Heart right ventricle (tissue), 16 donors: Measurements from ENCODE around the gene FAM184A. TPM values are rescaled to one million over a fixed set of nuclear protein-coding genes. Genes with fewer than 3 reads are reported as not detected.

ENCODE experiments used
- ATAC-seq, 8 donors: fragments of 200-7000 bp; cut with Tn5 transposase; one replicate each; pipeline ENCODE4 v1.9.1; 2020; ENCODE audit warnings: mild to moderate bottlenecking in 8 of 8, moderate library complexity in 8 of 8, moderate number of reproducible peaks in 1 of 8
- DNase-seq, 2 donors: peaks; one replicate each; pipeline ENCODE4 v3.0.0-alpha.2; 2020
- H3K27ac ChIP-seq, 10 donors: fragments of 200-600 bp; sonication (generic) in 2 of 10; one replicate each; pipeline versions ENCODE4 v1.5.0 to v1.8.0; 2020 to 2022; ENCODE audit warnings: mild to moderate bottlenecking in 3 of 10
- H3K27me3 ChIP-seq, 7 donors: fragments of 200-600 bp; one replicate each; pipeline ENCODE4 v1.8.0; 2021 to 2022; ENCODE audit warnings: mild to moderate bottlenecking in 2 of 7
- H3K36me3 ChIP-seq, 9 donors: fragments of 200-600 bp; sonication (generic) in 1 of 9; one replicate each; pipeline versions ENCODE4 v1.5.0 to v1.8.0; 2020 to 2022; ENCODE audit warnings: mild to moderate bottlenecking in 2 of 9
- H3K4me1 ChIP-seq, 9 donors: fragments of 200-600 bp; sonication (generic) in 1 of 9; one replicate each; pipeline versions ENCODE4 v1.5.0 to v1.8.0; 2020 to 2022; ENCODE audit warnings: mild to moderate bottlenecking in 4 of 9
- H3K4me3 ChIP-seq, 10 donors: fragments of 200-600 bp; sonication (generic) in 2 of 10; one replicate each; pipeline versions ENCODE4 v1.5.0 to v1.8.0; 2020 to 2022; ENCODE audit warnings: mild to moderate bottlenecking in 7 of 10, moderate library complexity in 2 of 10
- H3K9me3 ChIP-seq, 11 donors: fragments of 200-600 bp in 10 of 11; sonication (generic) in 2 of 11; one replicate each; pipeline versions ENCODE4 v1.5.0 to v1.8.0; 2013 to 2022; ENCODE audit warnings: mild to moderate bottlenecking in 2 of 11, control low read depth in 1 of 11, moderate library complexity in 1 of 11
- WGBS, 2 donors: extraction: QIAGEN DNeasy Blood & Tissue Kit; methylation state at CpG; one replicate each; pipeline ENCODE4 v1.1.7; 2013; ENCODE audit warnings: inconsistent platforms in 1 of 2; 5-methylcytosine and 5-hydroxymethylcytosine counted together
- intact Hi-C, 10 donors: fragments of 100-400 bp; cut with DNase I; formaldehyde crosslinking; loops; one replicate each; pipeline versions ENCODE4 v1.11.1 to v1.14.2; 2022
- polyA plus RNA-seq, 2 donors: library from polyadenylated mRNA; stranded (reverse); fragments of 200-250 nt; gene quantifications; one replicate each; pipeline ENCODE4 v1.2.3, GENCODE V29; 2013
- total RNA-seq, 10 donors: library from RNA; stranded (reverse); fragmentation: NEBNext Ultra II Directional in 3 of 10; extraction: Animal tissue kit (Norgen Biotek cat#: 25700) in 3 of 10; gene quantifications; one replicate each; pipeline versions ENCODE4 v1.2.1 to v1.2.4, GENCODE V29; 2021 to 2023
- TF ChIP-seq, protein P1 (sequence below), 9 donors: fragments of 200-600 bp; sonication (generic) in 2 of 9; IDR thresholded peaks; one replicate each; pipeline versions ENCODE4 v1.5.0 to v1.8.0; 2021 to 2022; ENCODE audit warnings: antibody characterized with exemption in 9 of 9, mild to moderate bottlenecking in 5 of 9, moderate library complexity in 1 of 9
- donor health status: Arrhythmogenic right ventricular cardiomyopathy.
- donor health status: ischemic (EF 13 %, LVEDD 7.1; RV severe dilation, severe dysfunction).
- donor health status: healthy with polysubstance abuse.
- donor health status: DM: no; HTN: yes; CAD: no.
- donor health status: DM: no; HTN: no; CAD: no.
- donor health status: ischemic (EF 25% LVEDD 6.9; RV normal size, moderate dysfunction).
- donor health status: ischemic (EF 25% LVEDD 5.7; RV mildly dilated, moderate dysfunction).
- donor health status: healthy.
- donor health status: DM: yes; HTN: yes; CAD: no.
- donor health status: Ischemic cardiomyopathy.
- donor health status: ischemic (EF 35%, LVEDD 5.7; RV mildly dilated, moderate dysfunction).
- donor health status: nonischemic (EF 11% LVEDD 7.7; RV severe dilation, severe dysfunction).
- donor health status: DM: yes; HTN: yes; CAD: no.
- donor health status: PGD.
- donor health status: ischemic (EF 29% LVEDD 5.4; RV normal size, mild dysfunction).
- donor health status: nonischemic (EF 23%, LVEDD 6.1; RV moderate dilation, normal function).

The FAM184A gene
- total and polyA plus RNA-seq, 12 donors, result 0.16 to 3.0 (median 0.42) TPM

DNA sequence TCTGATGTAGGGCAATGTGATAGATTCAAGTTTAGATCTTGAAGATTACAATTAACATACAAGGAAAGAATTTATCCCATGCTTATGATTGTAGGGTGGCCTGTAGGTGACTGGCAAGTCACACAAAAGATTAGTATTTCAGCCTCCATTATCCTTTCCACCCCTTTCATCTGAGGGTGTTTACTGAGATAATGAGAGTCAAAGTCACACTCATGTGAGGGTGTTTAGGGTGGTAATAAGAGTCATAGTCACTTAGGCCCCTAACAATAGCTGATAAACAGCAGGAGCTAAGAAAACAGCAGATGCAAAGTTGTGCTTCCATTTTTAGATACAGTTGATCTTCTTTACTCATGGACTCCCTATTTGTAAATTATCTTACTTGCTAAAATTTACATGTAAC lies 11.4 kb downstream of the FAM184A start:
- TF ChIP-seq, protein P1, sequence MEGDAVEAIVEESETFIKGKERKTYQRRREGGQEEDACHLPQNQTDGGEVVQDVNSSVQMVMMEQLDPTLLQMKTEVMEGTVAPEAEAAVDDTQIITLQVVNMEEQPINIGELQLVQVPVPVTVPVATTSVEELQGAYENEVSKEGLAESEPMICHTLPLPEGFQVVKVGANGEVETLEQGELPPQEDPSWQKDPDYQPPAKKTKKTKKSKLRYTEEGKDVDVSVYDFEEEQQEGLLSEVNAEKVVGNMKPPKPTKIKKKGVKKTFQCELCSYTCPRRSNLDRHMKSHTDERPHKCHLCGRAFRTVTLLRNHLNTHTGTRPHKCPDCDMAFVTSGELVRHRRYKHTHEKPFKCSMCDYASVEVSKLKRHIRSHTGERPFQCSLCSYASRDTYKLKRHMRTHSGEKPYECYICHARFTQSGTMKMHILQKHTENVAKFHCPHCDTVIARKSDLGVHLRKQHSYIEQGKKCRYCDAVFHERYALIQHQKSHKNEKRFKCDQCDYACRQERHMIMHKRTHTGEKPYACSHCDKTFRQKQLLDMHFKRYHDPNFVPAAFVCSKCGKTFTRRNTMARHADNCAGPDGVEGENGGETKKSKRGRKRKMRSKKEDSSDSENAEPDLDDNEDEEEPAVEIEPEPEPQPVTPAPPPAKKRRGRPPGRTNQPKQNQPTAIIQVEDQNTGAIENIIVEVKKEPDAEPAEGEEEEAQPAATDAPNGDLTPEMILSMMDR (IDR thresholded peaks at IDR 0.05), result no peak
- H3K36me3 ChIP-seq, result no peaks in the 10 kb centered on the region
- no peak overlapping the region for H3K4me3 ChIP-seq
- DNase-seq (no peak), ATAC-seq (no peak)
- H3K27ac ChIP-seq, result no peak overlapping the region
- no peaks in the 10 kb centered on the region for H3K9me3 ChIP-seq
- intact Hi-C loops, result no loop called here
- H3K27me3 ChIP-seq, result no peaks in the 10 kb centered on the region
- no peaks in the 10 kb centered on the region for H3K4me1 ChIP-seq

DNA sequence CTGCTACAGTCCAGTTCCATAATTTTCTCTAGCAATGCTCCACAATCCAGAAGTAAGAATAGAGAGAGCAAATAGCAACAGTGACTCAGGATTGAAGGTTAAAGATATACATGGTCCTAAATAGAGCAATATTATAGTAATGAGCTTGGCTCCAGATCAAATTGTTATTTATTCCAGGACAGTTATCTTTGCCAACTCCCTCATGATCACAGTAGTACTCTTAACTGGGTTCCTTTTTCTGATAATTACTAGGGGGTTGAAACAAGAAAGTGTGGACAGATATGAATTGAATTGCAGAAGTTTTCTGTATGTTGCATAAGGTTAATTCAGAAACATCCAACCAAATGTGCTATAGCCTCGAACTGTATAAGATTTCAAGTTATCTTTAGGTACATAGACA lies 11.9 kb downstream of the FAM184A start:
- 68 to 79% methylated on average over 1 of the region's 1 CpG for WGBS, 2 donors

DNA sequence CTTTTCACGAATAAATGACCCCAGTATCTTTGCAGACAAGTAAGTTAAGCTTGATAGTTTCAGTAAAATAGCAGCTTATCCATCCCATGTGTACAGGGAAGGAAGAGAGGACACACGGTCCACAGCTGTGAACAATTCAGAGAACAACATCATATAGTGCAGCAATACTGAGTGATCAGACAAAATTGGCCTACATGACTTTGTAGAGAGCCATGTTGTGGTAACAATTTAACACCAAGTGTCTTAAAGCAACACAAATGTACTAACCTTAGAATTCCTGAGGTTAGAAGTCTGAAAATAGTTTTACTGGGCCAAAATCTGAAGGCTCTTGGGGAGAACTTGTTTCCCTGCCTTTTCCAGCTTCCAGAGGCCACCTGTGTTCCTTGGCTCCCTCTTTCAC lies 12.5 kb downstream of the FAM184A start:
- Histone ChIP-seq H3K27me3 (no peaks in the 10 kb centered on the region), H3K27ac (no peak overlapping the region), H3K4me1 (no peaks in the 10 kb centered on the region), H3K4me3 (no peak overlapping the region), H3K9me3 (no peaks in the 10 kb centered on the region), H3K36me3 (no peaks in the 10 kb centered on the region)
- DNase-seq (no peak), ATAC-seq (no peak)
- WGBS, 2 donors, result 72 to 74% methylated on average over 2 of the region's 2 CpGs
- intact Hi-C loops, result no loop called here
- TF ChIP-seq, protein P1 (IDR thresholded peaks at IDR 0.05), result no peak

More for the DNA sequence above, 11.9 kb downstream of the FAM184A start:
- H3K36me3 ChIP-seq, result no peaks in the 10 kb centered on the region
- H3K4me1 ChIP-seq, result no peaks in the 10 kb centered on the region
- intact Hi-C loops, result no loop called here
- H3K4me3 ChIP-seq, result no peak overlapping the region
- ATAC-seq (no peak), DNase-seq (no peak)
- H3K9me3 ChIP-seq, result no peaks in the 10 kb centered on the region
- H3K27me3 ChIP-seq, result no peaks in the 10 kb centered on the region
- H3K27ac ChIP-seq, result no peak overlapping the region
- TF ChIP-seq, protein P1 (IDR thresholded peaks at IDR 0.05), result no peak

DNA sequence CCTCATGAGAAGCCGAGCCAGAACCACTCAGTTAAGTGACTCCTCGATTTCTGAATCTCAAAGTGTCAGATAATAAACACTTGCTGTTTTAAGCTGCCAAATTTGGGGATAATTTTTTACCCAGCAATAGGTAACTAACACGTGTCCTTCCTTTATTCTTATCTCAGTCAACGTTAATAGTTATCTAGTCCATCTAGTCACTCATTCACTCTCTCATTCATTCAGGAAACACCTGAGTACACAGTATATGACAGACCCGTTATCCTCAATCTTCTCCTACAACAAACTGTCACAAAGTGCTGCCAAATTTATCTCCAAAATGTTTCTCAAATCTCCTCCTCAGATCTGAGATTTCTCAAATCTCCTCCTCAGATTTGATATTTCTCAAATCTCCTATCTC lies 13.1 kb downstream of the FAM184A start:
- no peak for ATAC-seq
- intact Hi-C loops, result no loop called here
- Histone ChIP-seq H3K27ac (no peak overlapping the region), H3K9me3 (no peaks in the 10 kb centered on the region), H3K4me1 (no peaks in the 10 kb centered on the region), H3K36me3 (no peaks in the 10 kb centered on the region), H3K4me3 (no peak overlapping the region), H3K27me3 (no peaks in the 10 kb centered on the region)
- DNase-seq, result no peak
- WGBS, 2 donors, result 73 to 74% methylated on average over 5 of the region's 5 CpGs
- TF ChIP-seq, protein P1 (IDR thresholded peaks at IDR 0.05), result no peak
